Measurements from ENCODE around the gene ABCG2.
"Not testable (repeated sequence)": the region's sequence is repeated elsewhere in the genome, so short reads cannot be mapped to it uniquely, and the experiment has no call there.

DNA sequence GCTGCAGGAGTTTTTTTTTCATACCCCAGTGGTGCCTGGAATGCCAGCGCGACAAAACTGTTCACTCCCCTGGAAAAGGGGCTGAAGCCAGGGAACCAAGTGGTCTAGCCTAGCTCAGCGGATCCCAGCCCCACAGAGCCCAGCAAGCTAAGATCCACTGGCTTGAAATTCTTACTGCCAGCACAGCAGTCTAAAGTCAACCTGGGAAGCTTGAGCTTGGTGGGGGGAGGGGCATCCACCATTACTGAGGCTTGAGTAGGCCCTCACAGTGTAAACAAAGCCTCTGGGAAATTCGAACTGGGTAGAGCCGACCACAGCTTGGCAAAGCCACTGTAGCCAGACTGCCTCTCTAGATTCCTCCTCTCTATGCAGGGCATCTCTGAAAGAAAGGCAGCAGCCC, 36.2 kb downstream of the ABCG2 start:
- not testable (repeated sequence) for TF ChIP-seq CTCF, POLR2A (IDR thresholded peaks at IDR 0.05)

All from testis (tissue), 2 donors.